GM23338 (cell line): Measurements from ENCODE around the gene ZNF787. TPM values are rescaled to one million over a fixed set of nuclear protein-coding genes. Genes with fewer than 3 reads are reported as not detected.

Experiments
- ATAC-seq: fragments of 200-7000 bp; cut with Tn5 transposase; 3 replicates; pipeline ENCODE4 v1.9.1; 2020
- DNase-seq: peaks from one replicate; pipeline ENCODE4 v3.0.0-alpha.2; 2015; ENCODE audit warnings: low spot score
- H2AFZ ChIP-seq: fragments of 200-600 bp; sonication (generic); 2 replicates; pipeline ENCODE4 v1.8.0; 2016; ENCODE audit warnings: antibody characterized with exemption, mild to moderate bottlenecking, moderate library complexity
- H3F3A ChIP-seq: fragments of 200-600 bp; sonication (generic); replicated peaks from 2 replicates; pipeline ENCODE4 v1.8.0; 2017; ENCODE audit warnings: antibody characterized with exemption, mixed run types, low read depth
- H3K27ac ChIP-seq: fragments of 200-600 bp; sonication (generic); 2 replicates; pipeline ENCODE4 v1.6.1; 2016; ENCODE audit warnings: low read depth
- H3K27me3 ChIP-seq: fragments of 200-600 bp; sonication (generic); 2 replicates; pipeline ENCODE4 v1.8.0; 2016; ENCODE audit warnings: mild to moderate bottlenecking, mixed run types, moderate library complexity; ENCODE audit not compliant: insufficient read depth
- H3K36me3 ChIP-seq: fragments of 200-600 bp; sonication (generic); 2 replicates; pipeline ENCODE4 v1.8.0; 2016; ENCODE audit warnings: mild to moderate bottlenecking; ENCODE audit not compliant: insufficient read depth
- H3K4me1 ChIP-seq: fragments of 200-600 bp; sonication (generic); 2 replicates; pipeline ENCODE4 v1.8.0; 2016; ENCODE audit warnings: mild to moderate bottlenecking, moderate library complexity; ENCODE audit not compliant: insufficient read depth
- H3K4me2 ChIP-seq: fragments of 200-600 bp; sonication (generic); 2 replicates; pipeline ENCODE4 v1.7.1; 2017; ENCODE audit warnings: mixed run types
- H3K4me3 ChIP-seq: fragments of 200-600 bp; sonication (generic); 2 replicates; pipeline ENCODE4 v1.6.1; 2016; ENCODE audit warnings: mixed run types
- H3K79me2 ChIP-seq: fragments of 200-600 bp; sonication (generic); replicated peaks from 2 replicates; pipeline ENCODE4 v1.8.0; 2017; ENCODE audit warnings: mild to moderate bottlenecking; ENCODE audit not compliant: insufficient read depth
- H3K9me2 ChIP-seq: fragments of 200-600 bp; sonication (generic); 2 replicates; pipeline ENCODE4 v1.8.0; 2017; ENCODE audit not compliant: insufficient read depth
- H4K20me1 ChIP-seq: fragments of 200-600 bp; sonication (generic); replicated peaks from 2 replicates; pipeline ENCODE4 v1.8.0; 2017; ENCODE audit warnings: mild to moderate bottlenecking; ENCODE audit not compliant: insufficient read depth
- H3K27ac Mint-ChIP-seq: 2 replicates; pipeline ENCODE4 v1.8.0; 2020; ENCODE audit warnings: inconsistent platforms, mild to moderate bottlenecking, moderate library complexity, mixed read lengths
- H3K27me3 Mint-ChIP-seq: 3 replicates; pipeline ENCODE4 v1.8.0; 2022; ENCODE audit warnings: low read depth, mild to moderate bottlenecking, moderate library complexity, mixed read lengths, inconsistent platforms; ENCODE audit not compliant: insufficient read depth, poor library complexity
- H3K36me3 Mint-ChIP-seq: 3 replicates; pipeline ENCODE4 v1.8.0; 2021; ENCODE audit warnings: low read depth, mild to moderate bottlenecking, inconsistent platforms, moderate library complexity, mixed read lengths
- H3K4me1 Mint-ChIP-seq: 3 replicates; pipeline ENCODE4 v1.8.0; 2020; ENCODE audit warnings: mild to moderate bottlenecking, inconsistent platforms, mixed read lengths
- H3K4me3 Mint-ChIP-seq: 3 replicates; pipeline ENCODE4 v1.8.0; 2021; ENCODE audit warnings: moderate library complexity, mild to moderate bottlenecking, inconsistent platforms, mixed read lengths
- H3K9me3 Mint-ChIP-seq: 3 replicates; pipeline ENCODE4 v1.8.0; 2020; ENCODE audit warnings: moderate library complexity, mild to moderate bottlenecking, inconsistent platforms, mixed read lengths
- CREB1 ChIP-seq: fragments of 250-450 bp; sonication (Bioruptor Pico); IDR thresholded peaks from 2 replicates; pipeline ENCODE4 v1.5.0; 2020; ENCODE audit warnings: low read depth, mild to moderate bottlenecking, moderate library complexity
- EZH2 ChIP-seq: fragments of 200-600 bp; sonication (generic); IDR thresholded peaks from one replicate; pipeline ENCODE4 v1.8.0; 2017; ENCODE audit warnings: antibody characterized with exemption, mild to moderate bottlenecking, low read depth; ENCODE audit not compliant: unreplicated experiment
- EZH2phosphoT487 ChIP-seq: fragments of 200-600 bp; sonication (generic); IDR thresholded peaks from one replicate; pipeline ENCODE4 v1.8.1; 2018; ENCODE audit warnings: antibody characterized with exemption; ENCODE audit not compliant: unreplicated experiment
- JUNB ChIP-seq: IDR thresholded peaks from one replicate; pipeline ENCODE4 v1.6.1; 2016; ENCODE audit warnings: antibody characterized with exemption; ENCODE audit not compliant: unreplicated experiment
- NANOG ChIP-seq: IDR thresholded peaks from 2 replicates; pipeline ENCODE4 v1.6.1; 2016; ENCODE audit warnings: antibody characterized with exemption, borderline replicate concordance
- POLR2AphosphoS5 ChIP-seq: IDR thresholded peaks from 2 replicates; pipeline ENCODE4 v1.6.1; 2016; ENCODE audit warnings: antibody characterized with exemption, low read depth
- STAT1 ChIP-seq: IDR thresholded peaks from one replicate; pipeline ENCODE4 v1.6.1; 2016; ENCODE audit warnings: antibody characterized with exemption; ENCODE audit not compliant: unreplicated experiment
- ZNF114 ChIP-seq: fragments of 250-450 bp; sonication (Bioruptor Pico); IDR thresholded peaks from 2 replicates; pipeline ENCODE4 v1.5.0; 2020; ENCODE audit warnings: mild to moderate bottlenecking, moderate library complexity
- ZNF331 ChIP-seq: fragments of 250-450 bp; sonication (Bioruptor Pico); IDR thresholded peaks from 2 replicates; pipeline ENCODE4 v1.5.0; 2020; ENCODE audit warnings: low read depth, mild to moderate bottlenecking, moderate library complexity
- polyA plus RNA-seq: library from polyadenylated mRNA; unstranded; fragments of >200 nt; fragmentation: Nextera tagmentation; extraction: Ambion mirVana; gene quantifications from 2 replicates; pipeline ENCODE4 v1.2.1, GENCODE V29; 2016
- total RNA-seq: library from RNA; depleted of rRNA; stranded (reverse); fragments of >200 nt; shearing (Covaris generic); gene quantifications from 2 replicates; pipeline ENCODE4 v1.2.3, GENCODE V29; 2014
- TF ChIP-seq, protein P1 (sequence below), 2 experiments: fragments of 200-600 bp in 1 of 2; sonication (generic) in 1 of 2; conservative IDR thresholded peaks; 2 replicates each; pipeline versions ENCODE4 v1.5.1 to v1.6.1; 2016 to 2017; ENCODE audit warnings: antibody characterized with exemption in 2 of 2, low read depth in 2 of 2, mild to moderate bottlenecking in 2 of 2, moderate library complexity in 1 of 2
- TF ChIP-seq, protein P2 (sequence below): IDR thresholded peaks from 2 replicates; pipeline ENCODE4 v1.6.1; 2016; ENCODE audit warnings: antibody characterized with exemption
- TF ChIP-seq, protein P3 (sequence below): IDR thresholded peaks from one replicate; pipeline ENCODE4 v1.6.1; 2018; ENCODE audit warnings: antibody characterized with exemption; ENCODE audit not compliant: unreplicated experiment

The ZNF787 gene
- total and polyA plus RNA-seq, 2 experiments from 2014 or later, result 12.5 to 44.6 TPM

DNA sequence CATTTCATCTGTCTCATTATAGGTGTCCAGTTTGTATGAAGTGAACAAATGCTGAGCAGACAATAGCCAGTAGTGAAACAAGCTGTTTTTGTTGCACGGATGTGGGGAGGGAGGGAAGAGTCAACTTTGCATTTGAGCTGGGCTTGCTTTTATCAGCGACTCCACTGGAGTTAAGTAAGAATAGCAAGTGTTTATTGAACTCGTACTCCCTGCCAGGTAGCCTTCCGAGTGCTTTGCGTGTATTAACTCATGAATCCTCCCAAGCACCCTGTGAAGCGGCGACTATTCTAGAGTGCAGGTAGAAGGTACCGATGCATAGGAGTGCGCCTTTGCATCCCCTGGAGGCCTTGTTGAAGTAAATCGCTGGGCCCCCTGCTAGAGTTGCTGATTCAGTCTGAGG, 15.3 kb upstream of the ZNF787 start:
- Mint-ChIP-seq H3K27ac (peak overlapping the region; percentile 97), H3K36me3 (no peaks in the 10 kb centered on the region; the same call in 2 of the 3 replicates), H3K27me3 (peaks cover 26% of the 10 kb centered on the region), H3K9me3 (no peaks in the 10 kb centered on the region; the same call in 2 of the 3 replicates), H3K4me3 (peak overlapping the region; percentile 45), H3K4me1 (peaks cover 33% of the 10 kb centered on the region)
- Histone ChIP-seq H3K27me3 (no peaks in the 10 kb centered on the region), H3K27ac (peak overlapping the region; percentile 94), H4K20me1 (no peaks in the 10 kb centered on the region), H3K4me3 (peak overlapping the region; percentile 16; the same call in 1 of the 2 replicates), H3F3A (peaks cover 23% of the 10 kb centered on the region), H3K4me1 (peaks cover 29% of the 10 kb centered on the region), H3K9me2 (no peaks in the 10 kb centered on the region), H3K79me2 (no peaks in the 10 kb centered on the region), H3K4me2 (peak overlapping the region; percentile 74), H3K36me3 (no peaks in the 10 kb centered on the region), H2AFZ (peak overlapping the region; percentile 97)
- peak; percentile 80 for DNase-seq
- peak; percentile 45 for ATAC-seq
- TF ChIP-seq, protein P1, sequence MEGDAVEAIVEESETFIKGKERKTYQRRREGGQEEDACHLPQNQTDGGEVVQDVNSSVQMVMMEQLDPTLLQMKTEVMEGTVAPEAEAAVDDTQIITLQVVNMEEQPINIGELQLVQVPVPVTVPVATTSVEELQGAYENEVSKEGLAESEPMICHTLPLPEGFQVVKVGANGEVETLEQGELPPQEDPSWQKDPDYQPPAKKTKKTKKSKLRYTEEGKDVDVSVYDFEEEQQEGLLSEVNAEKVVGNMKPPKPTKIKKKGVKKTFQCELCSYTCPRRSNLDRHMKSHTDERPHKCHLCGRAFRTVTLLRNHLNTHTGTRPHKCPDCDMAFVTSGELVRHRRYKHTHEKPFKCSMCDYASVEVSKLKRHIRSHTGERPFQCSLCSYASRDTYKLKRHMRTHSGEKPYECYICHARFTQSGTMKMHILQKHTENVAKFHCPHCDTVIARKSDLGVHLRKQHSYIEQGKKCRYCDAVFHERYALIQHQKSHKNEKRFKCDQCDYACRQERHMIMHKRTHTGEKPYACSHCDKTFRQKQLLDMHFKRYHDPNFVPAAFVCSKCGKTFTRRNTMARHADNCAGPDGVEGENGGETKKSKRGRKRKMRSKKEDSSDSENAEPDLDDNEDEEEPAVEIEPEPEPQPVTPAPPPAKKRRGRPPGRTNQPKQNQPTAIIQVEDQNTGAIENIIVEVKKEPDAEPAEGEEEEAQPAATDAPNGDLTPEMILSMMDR (conservative IDR thresholded peaks at IDR 0.05; ENCODE audit: low read depth in 2 of 2), result 0 out of 4 replicates have a peak, but pooled peaks of 1 of the 2 experiments have one; percentile 23
- no peak for TF ChIP-seq ZNF114 (CRISPR knock-in tag)

DNA sequence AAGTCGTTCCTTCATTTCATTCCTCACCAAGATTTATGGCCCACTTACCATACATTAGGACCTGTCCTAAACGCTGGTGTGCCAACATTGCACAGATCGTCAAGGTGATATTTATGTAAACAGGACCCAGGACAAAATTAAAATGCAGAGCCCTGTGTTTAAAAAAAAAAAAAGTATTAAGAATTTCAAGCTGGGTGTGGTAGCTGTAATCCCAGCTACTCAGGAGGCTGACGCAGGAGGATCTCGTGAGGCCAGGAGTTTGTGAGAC, 13.5 kb upstream of the ZNF787 start:
- Histone ChIP-seq H4K20me1 (no peaks in the 10 kb centered on the region), H3K4me3 (no peak overlapping the region), H3K4me1 (peaks cover 23% of the 10 kb centered on the region), H3K27ac (no peak overlapping the region), H3K36me3 (no peaks in the 10 kb centered on the region), H3F3A (peaks cover 23% of the 10 kb centered on the region), H2AFZ (no peak overlapping the region), H3K79me2 (no peaks in the 10 kb centered on the region), H3K27me3 (no peaks in the 10 kb centered on the region), H3K9me2 (no peaks in the 10 kb centered on the region), H3K4me2 (no peak overlapping the region)
- Mint-ChIP-seq H3K27ac (peak overlapping the region; percentile 82; the same call in 1 of the 2 replicates), H3K36me3 (no peaks in the 10 kb centered on the region; the same call in 2 of the 3 replicates), H3K9me3 (no peaks in the 10 kb centered on the region; the same call in 2 of the 3 replicates), H3K4me1 (peaks cover 26% of the 10 kb centered on the region), H3K27me3 (peaks cover 21% of the 10 kb centered on the region), H3K4me3 (no peak overlapping the region)
- ATAC-seq, result no peak
- no peak for DNase-seq
- TF ChIP-seq JUNB (no peak), EZH2 (no peak), EZH2phosphoT487 (no peak), STAT1 (no peak), NANOG (no peak), ZNF114 (CRISPR knock-in tag) (no peak), ZNF331 (CRISPR knock-in tag) (no peak), CREB1 (no peak), POLR2AphosphoS5 (no peak)
- TF ChIP-seq, protein P2, sequence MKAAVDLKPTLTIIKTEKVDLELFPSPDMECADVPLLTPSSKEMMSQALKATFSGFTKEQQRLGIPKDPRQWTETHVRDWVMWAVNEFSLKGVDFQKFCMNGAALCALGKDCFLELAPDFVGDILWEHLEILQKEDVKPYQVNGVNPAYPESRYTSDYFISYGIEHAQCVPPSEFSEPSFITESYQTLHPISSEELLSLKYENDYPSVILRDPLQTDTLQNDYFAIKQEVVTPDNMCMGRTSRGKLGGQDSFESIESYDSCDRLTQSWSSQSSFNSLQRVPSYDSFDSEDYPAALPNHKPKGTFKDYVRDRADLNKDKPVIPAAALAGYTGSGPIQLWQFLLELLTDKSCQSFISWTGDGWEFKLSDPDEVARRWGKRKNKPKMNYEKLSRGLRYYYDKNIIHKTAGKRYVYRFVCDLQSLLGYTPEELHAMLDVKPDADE, result no peak
- TF ChIP-seq, protein P3, sequence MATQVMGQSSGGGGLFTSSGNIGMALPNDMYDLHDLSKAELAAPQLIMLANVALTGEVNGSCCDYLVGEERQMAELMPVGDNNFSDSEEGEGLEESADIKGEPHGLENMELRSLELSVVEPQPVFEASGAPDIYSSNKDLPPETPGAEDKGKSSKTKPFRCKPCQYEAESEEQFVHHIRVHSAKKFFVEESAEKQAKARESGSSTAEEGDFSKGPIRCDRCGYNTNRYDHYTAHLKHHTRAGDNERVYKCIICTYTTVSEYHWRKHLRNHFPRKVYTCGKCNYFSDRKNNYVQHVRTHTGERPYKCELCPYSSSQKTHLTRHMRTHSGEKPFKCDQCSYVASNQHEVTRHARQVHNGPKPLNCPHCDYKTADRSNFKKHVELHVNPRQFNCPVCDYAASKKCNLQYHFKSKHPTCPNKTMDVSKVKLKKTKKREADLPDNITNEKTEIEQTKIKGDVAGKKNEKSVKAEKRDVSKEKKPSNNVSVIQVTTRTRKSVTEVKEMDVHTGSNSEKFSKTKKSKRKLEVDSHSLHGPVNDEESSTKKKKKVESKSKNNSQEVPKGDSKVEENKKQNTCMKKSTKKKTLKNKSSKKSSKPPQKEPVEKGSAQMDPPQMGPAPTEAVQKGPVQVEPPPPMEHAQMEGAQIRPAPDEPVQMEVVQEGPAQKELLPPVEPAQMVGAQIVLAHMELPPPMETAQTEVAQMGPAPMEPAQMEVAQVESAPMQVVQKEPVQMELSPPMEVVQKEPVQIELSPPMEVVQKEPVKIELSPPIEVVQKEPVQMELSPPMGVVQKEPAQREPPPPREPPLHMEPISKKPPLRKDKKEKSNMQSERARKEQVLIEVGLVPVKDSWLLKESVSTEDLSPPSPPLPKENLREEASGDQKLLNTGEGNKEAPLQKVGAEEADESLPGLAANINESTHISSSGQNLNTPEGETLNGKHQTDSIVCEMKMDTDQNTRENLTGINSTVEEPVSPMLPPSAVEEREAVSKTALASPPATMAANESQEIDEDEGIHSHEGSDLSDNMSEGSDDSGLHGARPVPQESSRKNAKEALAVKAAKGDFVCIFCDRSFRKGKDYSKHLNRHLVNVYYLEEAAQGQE, result no peak
- TF ChIP-seq, protein P1 (conservative IDR thresholded peaks at IDR 0.05; ENCODE audit: low read depth in 2 of 2), result no peak
